Mucosa of stomach (tissue), 1 donor: Measurements from ENCODE around the gene GJC2.

Experiments used
- H3K27me3 ChIP-seq: one replicate; pipeline ENCODE4 v1.7.0; 2013; ENCODE audit warnings: mild to moderate bottlenecking, low read length; ENCODE audit not compliant: control insufficient read depth, insufficient read depth
- H3K36me3 ChIP-seq: one replicate; pipeline ENCODE4 v1.7.0; 2013; ENCODE audit warnings: low read length; ENCODE audit not compliant: control insufficient read depth, insufficient read depth
- H3K4me1 ChIP-seq: one replicate; pipeline ENCODE4 v1.7.0; 2013; ENCODE audit warnings: mild to moderate bottlenecking, low read length; ENCODE audit not compliant: control insufficient read depth, insufficient read depth
- H3K4me3 ChIP-seq: one replicate; pipeline ENCODE4 v1.7.0; 2013; ENCODE audit warnings: low read length
- H3K9ac ChIP-seq: one replicate; pipeline ENCODE4 v1.7.0; 2013; ENCODE audit warnings: mild to moderate bottlenecking, low read length, moderate library complexity
- H3K9me3 ChIP-seq: one replicate; pipeline ENCODE4 v1.7.0; 2013; ENCODE audit warnings: mild to moderate bottlenecking, low read length, moderate library complexity; ENCODE audit not compliant: control insufficient read depth
- donor health status: Pancreatic carcinoma.

GJC2 gene

DNA sequence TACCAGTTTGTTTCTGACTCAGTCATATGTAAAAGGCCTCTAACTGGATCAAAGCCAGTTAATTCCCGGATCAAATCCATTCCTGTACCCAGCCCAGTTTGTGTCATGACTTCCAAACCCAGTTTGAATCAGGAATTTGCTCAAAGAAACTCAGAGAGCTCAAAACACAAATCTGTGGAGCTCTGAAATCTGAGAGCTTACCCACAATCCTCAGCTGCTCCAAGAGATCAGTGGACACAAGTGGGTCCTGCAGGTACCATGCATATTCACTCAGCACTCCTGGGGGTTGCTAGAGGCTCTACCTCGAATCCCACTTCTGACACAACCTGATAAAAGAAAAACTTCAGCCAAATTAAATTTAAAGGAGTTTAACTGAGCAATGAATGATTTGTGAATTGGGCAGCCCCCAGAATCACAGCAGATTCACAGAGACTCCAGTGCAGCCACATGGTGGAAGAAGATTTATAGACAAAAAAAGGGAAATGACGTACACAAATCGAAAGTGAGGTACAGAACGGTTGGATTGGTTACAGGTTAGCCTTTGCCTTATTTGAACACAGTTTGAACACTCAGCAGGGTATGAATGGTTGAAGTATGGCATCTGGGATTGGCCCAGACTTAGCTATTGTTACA lies 28.8 kb upstream of the GJC2 start:
- no peak overlapping the region for H3K9ac ChIP-seq
- H3K36me3 ChIP-seq, result no peaks in the 10 kb centered on the region
- no peak overlapping the region for H3K4me3 ChIP-seq
- H3K27me3 ChIP-seq, result no peaks in the 10 kb centered on the region
- H3K9me3 ChIP-seq, result no peaks in the 10 kb centered on the region
- H3K4me1 ChIP-seq, result no peaks in the 10 kb centered on the region

DNA sequence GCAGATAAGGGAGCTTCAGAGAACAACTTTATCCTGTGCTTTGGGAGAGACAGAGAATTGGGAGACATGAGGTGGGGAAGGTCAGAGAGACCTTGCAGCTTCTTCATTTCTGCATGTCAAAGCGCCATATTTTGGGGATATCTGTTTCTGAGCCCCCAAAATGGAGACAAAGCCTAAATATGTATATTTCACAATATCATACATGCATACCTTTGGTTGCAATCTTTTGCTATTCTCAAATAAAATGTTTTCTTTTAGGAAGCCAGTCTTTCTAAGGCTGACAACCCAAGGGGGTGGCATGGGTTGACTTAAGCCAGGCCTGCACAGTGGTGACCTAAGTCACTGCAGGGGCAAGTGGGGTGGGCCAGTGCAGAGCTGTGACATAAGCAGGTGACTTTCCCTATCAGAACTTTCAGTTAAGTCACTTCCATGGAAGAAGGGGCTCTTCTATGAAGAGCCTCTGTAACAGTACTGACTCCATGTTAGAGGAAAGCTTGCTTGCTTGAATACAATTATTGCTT lies 26.7 kb upstream of the GJC2 start:
- H3K4me1 ChIP-seq, result no peaks in the 10 kb centered on the region
- H3K4me3 ChIP-seq, result no peak overlapping the region
- H3K27me3 ChIP-seq, result no peaks in the 10 kb centered on the region
- H3K36me3 ChIP-seq, result no peaks in the 10 kb centered on the region
- H3K9ac ChIP-seq, result no peak overlapping the region
- H3K9me3 ChIP-seq, result no peaks in the 10 kb centered on the region

DNA sequence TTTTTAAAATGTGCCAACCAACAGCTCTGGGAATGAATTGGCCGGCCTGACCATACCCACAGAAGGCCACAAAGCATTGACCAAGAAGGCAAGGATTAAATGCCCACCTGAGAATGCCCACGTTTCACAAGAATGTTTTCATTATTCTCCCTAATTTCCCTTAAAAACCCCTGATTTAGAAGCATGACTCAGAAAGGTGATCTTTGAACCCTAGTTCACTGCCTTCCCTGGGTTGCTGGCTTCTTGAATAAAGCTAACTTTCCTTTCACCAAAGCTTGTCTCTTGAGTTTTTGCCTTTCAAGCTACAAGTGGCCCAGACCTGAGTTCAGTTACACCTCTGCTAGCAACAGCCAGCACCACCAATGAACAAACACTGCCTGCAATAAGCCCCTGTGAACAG lies 26.2 kb upstream of the GJC2 start:
- H3K4me3 ChIP-seq, result no peak overlapping the region
- H3K9me3 ChIP-seq, result no peaks in the 10 kb centered on the region
- no peaks in the 10 kb centered on the region for H3K4me1 ChIP-seq
- no peaks in the 10 kb centered on the region for H3K36me3 ChIP-seq
- H3K27me3 ChIP-seq, result no peaks in the 10 kb centered on the region
- H3K9ac ChIP-seq, result no peak overlapping the region

DNA sequence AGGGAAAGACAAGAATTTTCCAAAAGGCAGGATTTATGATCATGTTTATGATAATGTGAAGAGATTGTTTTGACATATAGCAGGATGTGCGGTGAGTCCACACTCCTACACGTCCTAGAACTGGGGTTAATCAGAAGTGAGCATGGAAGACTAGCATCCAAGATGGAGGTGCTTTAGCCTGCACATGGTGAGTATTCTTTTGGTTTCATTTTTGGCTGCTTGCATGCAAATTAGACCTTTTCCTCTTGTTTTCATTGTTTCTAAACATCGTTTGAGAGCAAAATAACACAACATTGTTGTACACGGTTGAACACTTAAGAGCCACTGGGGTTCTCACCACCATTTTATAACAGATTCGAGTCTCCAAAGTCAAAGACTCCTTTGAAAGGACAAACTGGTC lies 24.5 kb upstream of the GJC2 start:
- no peaks in the 10 kb centered on the region for H3K4me1 ChIP-seq
- H3K9ac ChIP-seq, result no peak overlapping the region
- no peaks in the 10 kb centered on the region for H3K36me3 ChIP-seq
- H3K27me3 ChIP-seq, result no peaks in the 10 kb centered on the region
- no peak overlapping the region for H3K4me3 ChIP-seq
- H3K9me3 ChIP-seq, result no peaks in the 10 kb centered on the region

DNA sequence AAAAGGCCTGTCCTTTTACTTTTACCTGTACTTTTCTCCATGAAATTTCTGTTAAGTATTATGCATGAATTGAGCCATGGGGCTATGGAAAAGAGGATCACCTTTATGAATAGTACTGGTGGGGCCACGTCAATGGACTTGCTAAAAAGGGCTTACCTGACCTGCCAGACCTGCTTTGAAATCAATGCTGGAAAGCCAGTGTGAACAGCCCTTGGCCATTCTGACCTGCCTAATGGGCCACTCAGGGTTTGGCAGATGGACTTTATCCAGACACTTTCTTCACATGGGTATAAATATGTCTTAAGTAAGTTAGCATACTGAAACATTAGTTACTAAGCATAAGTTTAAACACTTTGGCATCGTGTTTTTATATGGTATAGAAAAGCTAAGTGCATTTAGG lies 18.0 kb upstream of the GJC2 start:
- no peak overlapping the region for H3K9ac ChIP-seq
- H3K4me1 ChIP-seq, result peaks cover 7% of the 10 kb centered on the region
- H3K4me3 ChIP-seq, result no peak overlapping the region
- H3K9me3 ChIP-seq, result no peaks in the 10 kb centered on the region
- no peaks in the 10 kb centered on the region for H3K36me3 ChIP-seq
- no peaks in the 10 kb centered on the region for H3K27me3 ChIP-seq

DNA sequence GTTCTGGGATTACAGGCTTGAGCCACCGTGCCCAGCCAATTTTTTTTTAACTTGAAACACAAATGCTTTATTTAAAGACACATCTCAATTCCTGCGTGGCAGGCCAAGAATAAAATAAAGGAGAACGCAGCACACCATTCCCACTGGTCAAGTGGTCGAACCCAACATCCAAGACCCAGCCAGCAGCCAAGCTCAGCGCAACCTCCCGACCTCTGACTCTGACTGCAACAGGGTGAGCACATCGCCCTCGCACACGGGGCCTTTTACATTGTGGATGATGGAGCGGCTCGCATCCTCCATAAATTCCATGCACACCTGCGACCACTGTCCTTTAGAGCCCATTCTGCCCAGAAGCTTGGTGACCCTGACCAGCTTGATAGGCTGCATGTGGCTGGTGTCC lies 15.1 kb upstream of the GJC2 start:
- Histone ChIP-seq H3K4me1 (peaks cover 10% of the 10 kb centered on the region), H3K9ac (no peak overlapping the region), H3K9me3 (no peaks in the 10 kb centered on the region), H3K4me3 (no peak overlapping the region), H3K36me3 (no peaks in the 10 kb centered on the region), H3K27me3 (no peaks in the 10 kb centered on the region)

DNA sequence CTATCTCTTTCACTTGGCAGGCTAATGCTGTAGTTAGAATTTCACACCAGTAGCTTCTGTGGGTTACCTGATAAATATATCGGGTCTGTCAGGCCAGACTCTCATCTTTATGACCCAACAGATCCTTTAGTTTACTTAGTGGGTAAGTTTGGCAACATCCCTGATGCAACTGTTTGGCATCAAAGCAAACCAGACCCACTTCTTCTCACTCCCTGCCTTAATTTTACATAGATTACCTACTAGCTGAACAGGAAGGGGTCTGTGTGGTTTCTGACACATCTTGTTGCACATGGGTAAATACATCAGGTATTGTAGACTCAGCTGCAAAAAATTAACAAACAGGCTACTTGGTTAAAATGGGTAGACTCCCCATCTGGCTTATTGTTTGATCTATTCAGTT lies 12.8 kb upstream of the GJC2 start:
- Histone ChIP-seq H3K4me1 (peaks cover 15% of the 10 kb centered on the region), H3K9ac (no peak overlapping the region), H3K36me3 (no peaks in the 10 kb centered on the region), H3K27me3 (no peaks in the 10 kb centered on the region), H3K9me3 (no peaks in the 10 kb centered on the region), H3K4me3 (no peak overlapping the region)

DNA sequence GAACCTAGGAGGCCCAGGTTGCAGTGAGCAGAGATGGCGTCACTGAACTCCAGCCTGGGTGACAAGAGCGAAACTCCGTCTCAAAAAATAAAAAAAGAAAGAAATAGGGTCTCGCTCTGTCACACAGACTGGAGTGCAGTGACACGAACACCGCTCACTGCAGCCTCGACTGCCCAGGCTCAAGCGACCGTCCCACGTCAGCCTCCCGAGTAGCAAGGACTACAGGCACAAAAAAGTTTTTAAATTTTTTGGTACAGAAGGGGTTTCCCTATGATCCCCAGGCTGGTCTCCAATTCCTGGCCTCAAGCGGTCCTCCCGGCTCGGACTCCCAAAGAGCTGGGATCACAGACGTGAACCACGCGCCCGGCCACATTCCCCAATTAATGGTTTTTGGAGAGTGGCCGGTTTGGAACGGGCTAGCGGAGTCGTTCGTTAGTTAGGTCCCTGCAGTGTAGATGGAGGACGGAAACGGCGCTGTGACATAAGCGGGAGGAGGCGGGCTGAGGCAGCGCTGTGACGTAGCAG lies 10.3 kb upstream of the GJC2 start:
- Histone ChIP-seq H3K9ac (peak overlapping the region; percentile 76), H3K9me3 (no peaks in the 10 kb centered on the region), H3K27me3 (no peaks in the 10 kb centered on the region), H3K4me3 (peak overlapping the region; percentile 80), H3K4me1 (peaks cover 40% of the 10 kb centered on the region), H3K36me3 (no peaks in the 10 kb centered on the region)

DNA sequence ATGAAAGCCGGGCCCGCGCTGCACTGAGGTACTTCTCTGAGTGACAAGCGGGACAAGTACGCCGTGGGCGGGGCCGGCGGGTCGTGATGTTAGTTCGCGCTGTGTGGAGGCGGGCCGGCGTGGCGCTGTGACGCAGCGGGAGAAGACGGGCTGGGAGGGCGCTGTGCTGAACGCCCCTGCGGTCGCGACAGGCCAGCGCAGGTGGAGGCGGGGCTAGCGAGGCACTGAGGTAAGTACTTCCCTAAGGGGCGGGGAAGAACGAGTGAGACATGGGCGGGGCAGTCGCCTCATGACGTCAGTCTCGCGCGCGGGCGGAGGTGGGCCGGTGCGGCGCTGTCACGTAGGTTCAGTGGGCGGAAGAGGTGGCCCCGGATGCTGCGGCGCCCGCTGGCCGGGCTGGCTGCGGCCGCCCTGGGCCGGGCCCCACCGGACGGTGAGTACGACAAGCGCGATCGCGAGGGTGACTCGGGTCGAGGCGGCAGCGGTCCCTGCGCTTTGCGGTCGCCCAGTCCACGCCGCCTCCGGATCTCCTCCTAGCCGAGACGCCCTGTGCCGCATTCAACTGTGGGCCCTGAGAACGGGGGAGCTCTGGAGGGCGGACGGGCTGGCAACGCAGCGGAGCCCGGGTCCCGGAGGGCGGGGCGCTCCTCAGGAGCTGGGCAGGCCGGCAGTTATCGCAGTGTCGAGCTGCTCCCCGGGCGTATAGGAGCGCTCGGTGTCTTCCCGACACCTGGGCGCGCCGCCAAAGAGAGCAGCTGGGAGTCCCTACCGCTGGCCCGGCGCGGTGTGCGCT lies 9.6 kb upstream of the GJC2 start, which contains the start of gene GUK1:
Gene GUK1, plus strand, starts transcription at position 349 of the 793 bp plus-strand sequence. Its CDS starts 24 bp downstream, at position 373.
- Histone ChIP-seq H3K4me3 (peak within 1 kb of the TSS; percentile 88), H3K36me3 (no peaks in the 10 kb centered on the region), H3K9ac (peak within 1 kb of the TSS; percentile 93), H3K9me3 (no peaks in the 10 kb centered on the region), H3K4me1 (peaks cover 43% of the 10 kb centered on the region), H3K27me3 (no peaks in the 10 kb centered on the region)

DNA sequence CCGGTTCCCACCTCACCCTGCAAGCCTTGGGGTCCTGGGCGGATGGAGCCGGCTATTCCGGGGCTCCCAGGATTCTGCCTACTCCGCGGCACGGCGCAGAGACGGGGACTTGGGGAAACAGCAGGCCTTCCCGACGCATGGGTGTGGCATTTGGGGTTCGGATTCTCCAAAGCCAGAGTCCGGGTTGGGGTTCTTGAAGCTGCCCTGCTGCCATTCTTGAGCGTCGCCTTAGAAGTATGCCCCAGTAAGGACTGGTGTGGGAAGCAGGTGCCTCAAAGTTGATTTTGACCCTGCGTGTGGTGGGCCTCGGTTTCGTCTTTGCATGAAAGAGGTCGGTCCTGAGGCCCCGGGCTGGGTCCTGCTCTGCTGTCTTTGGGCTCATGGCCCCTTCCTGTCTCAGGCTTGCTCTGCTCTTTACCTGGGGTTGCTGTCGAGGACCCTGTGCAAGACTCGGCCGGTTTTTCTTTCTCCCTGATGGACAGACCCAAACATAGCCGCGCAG lies 9.0 kb upstream of the GJC2 start:
- Histone ChIP-seq H3K27me3 (no peaks in the 10 kb centered on the region), H3K4me1 (peaks cover 43% of the 10 kb centered on the region), H3K9ac (peak overlapping the region; percentile 93), H3K4me3 (peak overlapping the region; percentile 88), H3K36me3 (no peaks in the 10 kb centered on the region), H3K9me3 (no peaks in the 10 kb centered on the region)

DNA sequence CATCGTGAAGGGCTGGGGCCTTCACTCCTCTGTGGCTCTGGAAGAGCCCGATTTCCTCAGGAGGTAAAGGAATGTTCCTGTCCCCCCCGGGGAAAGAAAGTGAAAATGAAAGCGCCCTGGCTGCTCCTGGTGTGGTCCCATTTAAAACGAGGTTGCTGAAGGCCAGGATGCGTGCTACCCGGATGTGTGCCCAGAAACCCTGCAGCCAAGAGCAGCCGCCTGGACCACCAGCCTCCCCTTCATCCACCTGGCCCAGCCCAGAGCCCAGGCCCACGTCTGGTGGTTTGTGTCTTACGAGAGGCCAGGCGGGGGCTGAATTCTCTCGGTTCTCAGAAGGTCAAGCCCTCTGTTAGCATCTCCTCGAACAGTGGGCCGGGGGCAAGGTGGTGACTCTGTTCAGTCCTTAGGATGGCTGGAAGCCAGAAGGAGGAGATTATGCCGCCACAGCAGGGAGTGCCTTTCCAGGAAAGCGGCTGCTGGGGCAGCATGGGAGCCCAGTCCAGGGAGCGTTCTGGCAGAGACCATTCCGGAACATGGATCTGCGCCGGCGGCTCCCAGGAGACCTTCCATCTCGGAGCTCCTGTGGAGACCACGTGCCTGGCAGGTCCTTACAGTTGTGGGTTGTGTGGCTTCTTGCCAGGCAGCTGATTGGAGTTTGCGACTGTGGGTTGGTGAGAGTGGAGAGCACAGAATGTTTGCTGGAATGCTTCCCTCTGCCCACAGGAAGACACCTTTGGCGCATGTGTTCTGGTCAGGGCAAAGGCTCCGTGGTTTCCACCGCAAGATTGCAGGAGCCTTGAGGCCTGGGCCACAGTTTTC lies 8.3 kb upstream of the GJC2 start:
- H3K9ac ChIP-seq, result peak overlapping the region; percentile 93
- no peaks in the 10 kb centered on the region for H3K9me3 ChIP-seq
- H3K4me3 ChIP-seq, result peak overlapping the region; percentile 88
- no peaks in the 10 kb centered on the region for H3K27me3 ChIP-seq
- H3K36me3 ChIP-seq, result no peaks in the 10 kb centered on the region
- peaks cover 43% of the 10 kb centered on the region for H3K4me1 ChIP-seq
